OCI-LY3 (cell line): Measurements from ENCODE around the gene EBNA1BP2.

Experiments used
- CTCF ChIP-seq: fragments of 200-600, 300-600 bp; sonication (generic); IDR thresholded peaks from 2 replicates; pipeline ENCODE4 v1.5.1; 2014; ENCODE audit warnings: antibody characterized with exemption, low read length, low read depth
- EZH2phosphoT487 ChIP-seq: fragments of 200-600 bp; shearing (Covaris generic); IDR thresholded peaks from 2 replicates; pipeline ENCODE4 v1.6.1; 2018; ENCODE audit warnings: antibody characterized with exemption, mixed run types, low read depth

- TF ChIP-seq CTCF, result no peak
- no peak for TF ChIP-seq EZH2phosphoT487
Measured at GRCh38 chr1:43123031-43123430, 49.1 kb downstream of the EBNA1BP2 start.
